ENCODE data around the gene SOX5. TPM values are rescaled to one million over a fixed set of nuclear protein-coding genes. Genes with fewer than 3 reads are reported as not detected.

The SOX5 gene
- total and polyA plus RNA-seq, 9 of the 15 experiments (the other 6 are each of a cell fraction or from before 2014, with no cell fraction given) = 8.3 to 16.5 (median 11.9) TPM

GRCh38 chr12:23921099-23921856, 28.2 kb downstream of the SOX5 start:
- Histone ChIP-seq H4K20me1 (replicated peaks; ENCODE audit: control insufficient read depth, insufficient read depth, low read length) (no peaks in the 10 kb centered on the region), H3K27ac (ENCODE audit: extremely low read depth, low read depth, low read length) (no peak overlapping the region; the same call in 2 of the 3 replicates), H3K79me2 (ENCODE audit: control insufficient read depth, insufficient read depth, low read length) (no peaks in the 10 kb centered on the region), H3K4me3 (no peak overlapping the region), H2AFZ (ENCODE audit: low read depth, low read length) (peak overlapping the region; percentile 85), H3K9me3 (replicated peaks; ENCODE audit: control insufficient read depth, insufficient read depth, low read depth, low read length) (no peaks in the 10 kb centered on the region), H3K36me3 (ENCODE audit: control insufficient read depth, insufficient read depth, low read length) (no peaks in the 10 kb centered on the region), H3K27me3 (ENCODE audit: control insufficient read depth in 2 of 2, insufficient read depth in 2 of 2, low read length in 2 of 2) (no peaks in the 10 kb centered on the region), H3K9me1 (ENCODE audit: control insufficient read depth, insufficient read depth, low read length) (no peaks in the 10 kb centered on the region), H3K4me2 (ENCODE audit: insufficient read depth, low read length) (0 out of 2 replicates have a peak overlapping the region, but pooled peaks have one; percentile 37), H3K4me1 (replicated peaks in 1 of 2; ENCODE audit: control insufficient read depth in 2 of 2, insufficient read depth in 2 of 2, low read length in 2 of 2) (no peaks in the 10 kb centered on the region), H3K9ac (ENCODE audit: insufficient read depth in 1 of 2, low read depth in 2 of 2, low read length in 2 of 2) (peak overlapping the region in 1 of 2 experiments; percentile 8; a peak in 1 of 4 replicates)
- FAIRE-seq (no peak), ATAC-seq (peak; percentile 63), DNase-seq (ENCODE audit: extremely low read depth in 1 of 4, low spot score in 3 of 4) (peak in 1 of 4 experiments; percentile 8)
- BruUV-seq (replicated peaks) = no TSS peak
- ChIA-PET POLR2A (no interaction called here), CTCF (ENCODE audit: low intra/inter-chr PET ratio) (no interaction called here)
- WGBS (ENCODE audit: insufficient coverage, low coverage, missing lambda C conversion rate) = 27% methylated on average over 5 of the region's 5 CpGs
- in situ Hi-C loops (cut with MboI) (no loop called here), intact Hi-C loops (cut with micrococcal nuclease) (no loop called here)
- no peak for TF ChIP-seq ZBTB34 (CRISPR knock-in tag; IDR thresholded peaks at IDR 0.05)
- TF ChIP-seq ZNF384 (IDR thresholded peaks at IDR 0.05; ENCODE audit: low read depth, low read length) = 0 out of 2 replicates have a peak, but pooled peaks have one; percentile 13

- Histone ChIP-seq H3K27me3 (ENCODE audit: control insufficient read depth in 2 of 2, insufficient read depth in 2 of 2, low read length in 2 of 2) (no peaks in the 10 kb centered on the region), H3K9ac (ENCODE audit: insufficient read depth in 1 of 2, low read depth in 2 of 2, low read length in 2 of 2) (no peak overlapping the region), H2AFZ (ENCODE audit: low read depth, low read length) (no peak overlapping the region), H3K9me1 (ENCODE audit: control insufficient read depth, insufficient read depth, low read length) (no peaks in the 10 kb centered on the region), H3K4me3 (no peak overlapping the region), H4K20me1 (replicated peaks; ENCODE audit: control insufficient read depth, insufficient read depth, low read length) (no peaks in the 10 kb centered on the region), H3K27ac (ENCODE audit: extremely low read depth, low read depth, low read length) (no peak overlapping the region), H3K4me2 (ENCODE audit: insufficient read depth, low read length) (no peak overlapping the region), H3K9me3 (replicated peaks; ENCODE audit: control insufficient read depth, insufficient read depth, low read depth, low read length) (no peaks in the 10 kb centered on the region), H3K79me2 (ENCODE audit: control insufficient read depth, insufficient read depth, low read length) (no peaks in the 10 kb centered on the region), H3K36me3 (ENCODE audit: control insufficient read depth, insufficient read depth, low read length) (no peaks in the 10 kb centered on the region), H3K4me1 (replicated peaks in 1 of 2; ENCODE audit: control insufficient read depth in 2 of 2, insufficient read depth in 2 of 2, low read length in 2 of 2) (no peaks in the 10 kb centered on the region)
- ChIA-PET POLR2A (no interaction called here), CTCF (ENCODE audit: low intra/inter-chr PET ratio) (no interaction called here)
- FAIRE-seq (no peak), ATAC-seq (no peak), DNase-seq (ENCODE audit: extremely low read depth in 1 of 4, low spot score in 3 of 4) (no peak)
- BruUV-seq (replicated peaks) = no TSS peak
- in situ Hi-C loops (cut with MboI) = no loop called here
- TF ChIP-seq MYC (IDR thresholded peaks at IDR 0.05; ENCODE audit: low read depth, low read length) = no peak
- TF ChIP-seq MYC (CRISPR knock-in tag; IDR thresholded peaks at IDR 0.05; ENCODE audit: borderline replicate concordance, low read depth) = no peak
- TF ChIP-seq ZBTB9 (CRISPR knock-in tag; IDR thresholded peaks at IDR 0.05) = no peak
- 57% methylated on average over 3 of the region's 3 CpGs for WGBS (ENCODE audit: insufficient coverage, low coverage, missing lambda C conversion rate)
- intact Hi-C loops (cut with micrococcal nuclease) = no loop called here
These were observed 37.9 kb downstream of the SOX5 start for GRCh38 chr12:23911574-23911973.
